DLD1 (cell line): Measurements from ENCODE around the gene ELL2.

ENCODE experiments used
- in situ Hi-C: cut with HindIII; loops from 2 replicates; pipeline ENCODE4 v1.10.0; 2017; ENCODE audit warnings: low sequenced_read_pairs

ELL2 gene

GRCh38 chr5:95957561-95958203 is 4.0 kb downstream of the ELL2 start:
- in situ Hi-C loops: loop anchor here (25.0 kb wide), 1 partner anchor 380 kb away; no protein-coding TSS in a partner anchor

GRCh38 chr5:95956900-95957293 is 4.8 kb downstream of the ELL2 start:
- in situ Hi-C loops: loop anchor here (25.0 kb wide), 1 partner anchor 380 kb away; no protein-coding TSS in a partner anchor

- in situ Hi-C loops: loop anchor here (25.0 kb wide), 1 partner anchor 381 kb away; no protein-coding TSS in a partner anchor
Measured at GRCh38 chr5:95956021-95956899, 5.4 kb downstream of the ELL2 start.

- in situ Hi-C loops: loop anchor here (25.0 kb wide), 1 partner anchor 383 kb away; no protein-coding TSS in a partner anchor
Measured at GRCh38 chr5:95954716-95955115, 6.9 kb downstream of the ELL2 start.

- in situ Hi-C loops: loop anchor here (25.0 kb wide), 1 partner anchor 384 kb away; no protein-coding TSS in a partner anchor
Measured at GRCh38 chr5:95953021-95953702, 8.5 kb downstream of the ELL2 start.

- in situ Hi-C loops: loop anchor here (25.0 kb wide), 1 partner anchor 385 kb away; no protein-coding TSS in a partner anchor
Measured at GRCh38 chr5:95951916-95952315, 9.7 kb downstream of the ELL2 start.

- in situ Hi-C loops: loop anchor here (25.0 kb wide), 1 partner anchor 387 kb away; no protein-coding TSS in a partner anchor
Measured at GRCh38 chr5:95949810-95950209, 11.8 kb downstream of the ELL2 start.

- in situ Hi-C loops: no loop called here
Measured at GRCh38 chr5:95948631-95949030, 13.0 kb downstream of the ELL2 start.

- in situ Hi-C loops: no loop called here
Measured at GRCh38 chr5:95946451-95946850, 15.2 kb downstream of the ELL2 start.

- in situ Hi-C loops: no loop called here
Measured at GRCh38 chr5:95942968-95943367, 18.7 kb downstream of the ELL2 start.

- in situ Hi-C loops: no loop called here
Measured at GRCh38 chr5:95942414-95942813, 19.2 kb downstream of the ELL2 start.

GRCh38 chr5:95941756-95942155 is 19.9 kb downstream of the ELL2 start:
- in situ Hi-C loops: no loop called here

- in situ Hi-C loops: no loop called here
Measured at GRCh38 chr5:95940758-95941682, 20.6 kb downstream of the ELL2 start.

- in situ Hi-C loops: no loop called here
Measured at GRCh38 chr5:95939465-95939864, 22.2 kb downstream of the ELL2 start.

GRCh38 chr5:95938766-95939165 is 22.9 kb downstream of the ELL2 start:
- in situ Hi-C loops: no loop called here

- in situ Hi-C loops: no loop called here
Measured at GRCh38 chr5:95938347-95938746, 23.3 kb downstream of the ELL2 start.

GRCh38 chr5:95937607-95938152 is 24.0 kb downstream of the ELL2 start:
- in situ Hi-C loops: no loop called here

GRCh38 chr5:95936812-95937397 is 24.7 kb downstream of the ELL2 start:
- in situ Hi-C loops: no loop called here

GRCh38 chr5:95935553-95936100 is 26.0 kb downstream of the ELL2 start:
- in situ Hi-C loops: no loop called here
